Aorta (tissue), 5 donors: Measurements from ENCODE around the gene APOBEC3H. TPM values are rescaled to one million over a fixed set of nuclear protein-coding genes. Genes with fewer than 3 reads are reported as not detected.
A peak's percentile ranks its signal among the peaks of the same experiment; 100 is the strongest.

Experiments used
- ATAC-seq: fragments of 200-7000 bp; cut with Tn5 transposase; one replicate; pipeline ENCODE4 v1.9.1; 2022; ENCODE audit warnings: moderate library complexity; ENCODE audit not compliant: low FRiP score
- DNase-seq, 2 donors: peaks; one replicate each; pipeline ENCODE4 v3.0.0-alpha.2; 2020
- H3K27ac ChIP-seq, 2 donors: one replicate each; pipeline ENCODE4 v1.5.1; 2013; ENCODE audit warnings: low read length in 2 of 2, mild to moderate bottlenecking in 2 of 2, moderate library complexity in 2 of 2, control low read depth in 1 of 2, inconsistent platforms in 1 of 2, low read depth in 1 of 2
- H3K27me3 ChIP-seq, 2 donors: one replicate each; pipeline ENCODE4 v1.6.1; 2013; ENCODE audit warnings: control low read depth in 1 of 2, low read length in 1 of 2, mild to moderate bottlenecking in 1 of 2, moderate library complexity in 1 of 2; ENCODE audit not compliant: insufficient read depth in 2 of 2, control insufficient read depth in 1 of 2
- H3K36me3 ChIP-seq, 2 donors: one replicate each; pipeline ENCODE4 v1.6.1; 2013; ENCODE audit warnings: control low read depth in 1 of 2, low read length in 1 of 2, mild to moderate bottlenecking in 1 of 2; ENCODE audit not compliant: insufficient read depth in 2 of 2, control insufficient read depth in 1 of 2
- H3K4me1 ChIP-seq, 2 donors: one replicate each; pipeline ENCODE4 v1.6.1; 2013; ENCODE audit warnings: low read length in 2 of 2, control low read depth in 1 of 2, mild to moderate bottlenecking in 1 of 2, moderate library complexity in 1 of 2; ENCODE audit not compliant: insufficient read depth in 2 of 2, control insufficient read depth in 1 of 2
- H3K4me3 ChIP-seq, 2 donors: one replicate each; pipeline ENCODE4 v1.5.1; 2013; ENCODE audit warnings: low read length in 2 of 2, control low read depth in 1 of 2, mild to moderate bottlenecking in 1 of 2
- H3K9me3 ChIP-seq: one replicate; pipeline ENCODE4 v1.6.1; 2013; ENCODE audit warnings: mild to moderate bottlenecking, low read length; ENCODE audit not compliant: control insufficient read depth
- WGBS, 2 donors: extraction: QIAGEN DNeasy Blood & Tissue Kit; methylation state at CpG; one replicate each; pipeline ENCODE4 v1.1.7; 2013; 5-methylcytosine and 5-hydroxymethylcytosine counted together
- intact Hi-C, 2 donors: fragments of 100-400 bp; cut with DNase I; formaldehyde crosslinking; loops; one replicate each; pipeline versions ENCODE4 v1.14.2 to v1.15.0; 2022
- polyA plus RNA-seq, 2 donors: library from polyadenylated mRNA; stranded (reverse); fragments of 200-250 nt; gene quantifications; one replicate each; pipeline ENCODE4 v1.2.3, GENCODE V29; 2013
- total RNA-seq, 2 donors: library from RNA; stranded (reverse); fragmentation: NEBNext Ultra II Directional; extraction: Animal tissue kit (Norgen Biotek cat#: 25700); gene quantifications; one replicate each; pipeline ENCODE4 v1.2.1, GENCODE V29; 2021
- donor health status: healthy with polysubstance abuse.
- donor health status: Bipolar disorder and iron deficiency.
- donor health status: DM: no; HTN: no; CAD: no.
- donor health status: DM: no; HTN: no; CAD: no.
- donor health status: DM: yes; HTN: yes; CAD: no.

The APOBEC3H gene
- total and polyA plus RNA-seq, 4 donors: not detected

DNA sequence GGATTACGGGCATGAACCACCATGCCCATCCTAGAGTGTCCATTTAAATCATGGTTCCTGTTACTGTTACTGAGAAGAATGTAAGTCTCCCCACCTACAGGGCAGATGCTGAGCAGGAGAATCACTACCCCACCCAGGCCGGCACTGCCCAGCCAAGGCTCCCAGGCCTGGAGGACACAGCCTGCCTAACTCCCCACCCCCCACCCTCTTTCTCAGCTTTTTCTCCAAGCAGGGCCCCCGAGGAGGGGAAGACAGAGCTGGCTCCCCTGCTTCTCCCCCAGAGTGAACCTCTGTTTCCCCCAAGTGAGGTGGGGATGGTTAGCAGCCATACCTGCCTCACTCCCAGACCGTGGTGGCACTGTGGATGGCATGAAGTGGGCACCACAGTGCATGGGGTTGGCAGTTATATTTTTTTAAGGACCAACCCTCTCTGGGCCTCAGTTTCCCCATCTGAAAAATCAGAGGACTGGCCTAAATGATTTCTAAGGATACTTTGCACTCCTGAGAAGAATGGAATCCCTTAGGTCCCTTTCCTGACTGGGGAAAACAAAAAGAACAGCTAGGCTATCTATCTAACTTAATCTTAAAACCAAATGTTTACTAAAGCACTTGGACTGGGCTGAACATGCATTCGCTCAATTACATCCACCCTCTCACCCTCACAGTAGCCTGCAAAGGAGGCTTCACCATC is 50.4 kb downstream of the APOBEC3H start:
- Histone ChIP-seq H3K4me3 (no peak overlapping the region), H3K9me3 (no peaks in the 10 kb centered on the region), H3K27me3 (no peaks in the 10 kb centered on the region), H3K27ac (peak overlapping the region in 1 of 2 donors; percentile 2), H3K36me3 (no peaks in the 10 kb centered on the region), H3K4me1 (no peaks in the 10 kb centered on the region)
- intact Hi-C loops: no loop called here
- 74 to 81% methylated on average over 5 of the region's 5 CpGs for WGBS, 2 donors
- DNase-seq (peak in 1 of 2 donors; percentile 46), ATAC-seq (no peak)

DNA sequence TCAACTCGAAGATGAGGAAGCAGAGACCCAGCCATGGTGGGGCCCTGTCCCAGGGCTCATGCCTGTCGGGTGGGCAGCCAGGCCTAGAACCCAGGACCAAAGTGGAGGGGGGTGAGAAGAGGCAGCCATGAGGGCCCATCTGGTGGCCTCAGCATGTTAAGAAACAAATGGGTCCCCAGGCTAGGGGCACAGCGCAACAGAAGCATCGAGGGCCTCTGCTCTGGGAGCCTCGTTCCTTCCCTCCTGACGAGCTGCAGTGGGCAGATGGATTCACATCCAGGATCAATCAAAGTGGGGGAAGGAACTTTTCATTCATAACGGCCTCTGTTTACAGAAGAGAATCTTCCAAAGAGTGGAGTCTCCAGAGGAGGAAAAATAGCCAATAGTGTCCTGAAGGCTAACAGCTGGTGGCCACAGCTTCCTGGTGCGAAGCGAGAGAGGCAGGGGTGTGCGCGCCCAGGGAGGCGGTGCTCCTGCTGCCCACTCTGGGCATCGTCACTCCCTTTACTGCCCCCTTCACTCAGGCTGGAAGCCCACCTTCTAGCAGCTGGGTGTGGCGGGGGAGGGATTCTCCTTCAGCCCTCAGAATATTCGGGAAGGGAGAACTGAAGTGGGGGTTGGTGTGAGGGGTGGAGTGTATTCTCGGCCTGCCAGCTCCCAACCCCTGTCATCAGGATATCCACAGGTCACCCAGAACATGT is 51.1 kb downstream of the APOBEC3H start:
- no peaks in the 10 kb centered on the region for H3K9me3 ChIP-seq
- no peaks in the 10 kb centered on the region for H3K27me3 ChIP-seq
- no peaks in the 10 kb centered on the region for H3K36me3 ChIP-seq
- H3K4me3 ChIP-seq: no peak overlapping the region
- WGBS, 2 donors: 75 to 79% methylated on average over 16 of the region's 16 CpGs
- no peaks in the 10 kb centered on the region for H3K4me1 ChIP-seq
- intact Hi-C loops: no loop called here
- DNase-seq (peak in 1 of 2 donors; percentile 67), ATAC-seq (no peak)
- H3K27ac ChIP-seq: peak overlapping the region in 1 of 2 donors; percentile 65

DNA sequence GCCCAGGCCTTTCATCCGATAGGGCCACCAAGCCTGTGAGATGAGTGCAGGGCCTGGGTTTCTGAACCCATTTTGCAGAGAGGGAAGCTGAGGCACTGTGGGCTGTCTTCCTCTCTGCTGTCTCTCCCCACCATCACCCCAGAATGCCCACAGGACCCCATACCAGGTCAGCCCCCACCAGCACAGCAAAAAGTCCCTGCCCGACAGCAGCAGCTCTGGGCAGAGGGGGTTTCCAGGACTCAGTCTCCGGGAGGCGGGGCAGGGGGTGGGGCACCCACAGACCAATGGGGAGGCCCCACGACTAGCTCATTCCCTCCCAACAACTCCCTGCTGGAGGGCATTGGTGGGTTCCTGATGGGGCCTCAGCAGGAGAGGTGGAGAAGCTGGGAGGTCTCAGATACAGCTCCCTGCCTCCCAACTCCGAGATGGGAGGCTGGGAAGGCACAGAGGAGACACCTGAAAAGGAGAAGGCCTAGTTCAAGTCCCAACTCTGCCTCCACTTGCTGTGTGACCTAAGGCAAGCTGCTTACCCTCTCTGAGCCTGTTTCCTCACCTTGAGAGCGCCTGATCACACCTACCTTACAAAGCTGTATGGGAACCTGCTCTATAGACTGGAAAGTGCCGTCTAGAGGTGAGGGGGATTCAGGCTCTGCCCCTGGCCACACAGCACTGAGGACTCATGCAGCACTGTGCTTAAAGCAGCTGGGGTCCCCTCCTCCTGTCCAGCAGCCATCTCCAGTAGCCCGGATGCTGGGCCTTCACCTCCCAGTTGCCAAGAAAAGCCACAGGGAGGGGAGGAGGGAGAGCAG is 51.9 kb downstream of the APOBEC3H start:
- no peaks in the 10 kb centered on the region for H3K27me3 ChIP-seq
- no peak overlapping the region for H3K4me3 ChIP-seq
- H3K36me3 ChIP-seq: no peaks in the 10 kb centered on the region
- intact Hi-C loops: no loop called here
- H3K27ac ChIP-seq: peak overlapping the region in 1 of 2 donors; percentile 66
- DNase-seq: peak; percentile 73 to 89
- no peak for ATAC-seq
- no peaks in the 10 kb centered on the region for H3K9me3 ChIP-seq
- no peaks in the 10 kb centered on the region for H3K4me1 ChIP-seq
- 58 to 60% methylated on average over 9 of the region's 9 CpGs for WGBS, 2 donors

DNA sequence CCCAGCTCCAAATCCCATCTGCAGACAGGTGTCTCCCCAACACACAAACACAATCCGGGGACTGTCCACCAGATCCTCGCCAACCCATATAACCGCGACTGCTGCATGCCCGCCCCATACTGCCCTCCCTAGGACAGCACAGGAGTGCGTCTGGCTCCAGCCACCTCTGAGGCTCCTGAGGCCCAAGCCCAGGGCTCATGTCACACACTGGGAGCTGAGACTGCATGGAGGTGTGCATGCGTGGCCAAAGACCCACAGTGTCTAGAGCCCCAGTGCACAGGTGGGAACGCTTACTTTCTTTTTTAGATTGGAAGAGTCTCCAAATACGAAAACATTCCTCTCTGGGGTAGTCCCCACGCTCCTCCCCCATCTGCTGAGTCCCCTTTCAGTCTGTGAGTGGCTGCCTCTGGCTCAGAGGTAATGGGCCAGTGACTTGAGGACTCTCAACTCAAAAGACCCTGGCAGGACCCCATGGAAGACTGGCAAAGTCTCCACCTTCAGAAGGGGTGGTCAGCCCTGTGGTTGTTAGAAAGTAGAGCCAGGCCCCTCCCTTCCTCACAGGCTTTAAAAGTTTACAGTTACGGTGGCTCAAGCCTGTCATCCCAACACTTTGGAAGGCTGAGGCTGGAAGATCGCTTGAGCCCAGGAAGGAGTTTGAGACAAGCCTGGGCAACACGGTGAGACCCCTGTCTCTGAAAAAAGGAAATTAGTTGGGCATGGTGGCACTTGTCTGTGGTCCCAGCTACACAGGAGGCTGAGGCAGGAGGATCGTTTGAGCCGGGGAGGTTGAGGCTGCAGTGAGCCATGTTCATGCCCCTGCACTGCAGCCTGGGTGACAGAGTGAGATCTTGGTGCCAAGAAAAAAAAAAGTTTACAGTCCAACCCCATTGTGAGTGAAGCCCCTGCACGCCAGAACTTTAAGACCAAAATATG is 53.1 kb downstream of the APOBEC3H start:
- H3K9me3 ChIP-seq: no peaks in the 10 kb centered on the region
- no peak overlapping the region for H3K27ac ChIP-seq
- H3K4me1 ChIP-seq: no peaks in the 10 kb centered on the region
- intact Hi-C loops: loop anchor here (5.0 kb wide), 2 partner anchors 162 to 268 kb away; no protein-coding TSS in a partner anchor
- WGBS, 2 donors: 63 to 69% methylated on average over 16 of the region's 16 CpGs
- no peak overlapping the region for H3K4me3 ChIP-seq
- H3K36me3 ChIP-seq: no peaks in the 10 kb centered on the region
- DNase-seq (peak in 1 of 2 donors; percentile 55), ATAC-seq (no peak)
- no peaks in the 10 kb centered on the region for H3K27me3 ChIP-seq

DNA sequence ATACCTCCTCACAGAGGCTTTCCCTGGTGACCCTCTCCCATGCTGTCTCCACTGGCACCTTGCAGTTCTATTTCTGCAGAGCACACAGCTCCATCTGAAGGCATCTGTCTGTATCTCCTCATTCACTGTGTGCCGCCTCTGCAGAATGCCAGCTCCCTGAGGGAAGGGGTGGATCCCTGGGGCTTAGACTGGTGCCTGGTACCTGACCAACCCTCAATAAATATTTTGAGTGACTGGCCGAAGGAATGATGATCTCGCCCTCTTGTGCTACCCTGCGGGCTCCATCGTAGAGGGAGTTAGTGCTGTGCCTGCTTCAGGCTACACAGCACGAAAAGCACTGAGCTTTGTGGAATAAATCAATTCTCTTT is 53.8 kb downstream of the APOBEC3H start:
- Histone ChIP-seq H3K36me3 (no peaks in the 10 kb centered on the region), H3K9me3 (no peaks in the 10 kb centered on the region), H3K4me3 (no peak overlapping the region), H3K27me3 (no peaks in the 10 kb centered on the region), H3K4me1 (no peaks in the 10 kb centered on the region), H3K27ac (peak overlapping the region in 1 of 2 donors; percentile 39)
- WGBS, 2 donors: 18 to 20% methylated on average over 6 of the region's 6 CpGs
- intact Hi-C loops: loop anchor here (5.0 kb wide), 2 partner anchors 161 to 269 kb away; no protein-coding TSS in a partner anchor
- no peak for ATAC-seq
- DNase-seq: peak in 1 of 2 donors; percentile 19

DNA sequence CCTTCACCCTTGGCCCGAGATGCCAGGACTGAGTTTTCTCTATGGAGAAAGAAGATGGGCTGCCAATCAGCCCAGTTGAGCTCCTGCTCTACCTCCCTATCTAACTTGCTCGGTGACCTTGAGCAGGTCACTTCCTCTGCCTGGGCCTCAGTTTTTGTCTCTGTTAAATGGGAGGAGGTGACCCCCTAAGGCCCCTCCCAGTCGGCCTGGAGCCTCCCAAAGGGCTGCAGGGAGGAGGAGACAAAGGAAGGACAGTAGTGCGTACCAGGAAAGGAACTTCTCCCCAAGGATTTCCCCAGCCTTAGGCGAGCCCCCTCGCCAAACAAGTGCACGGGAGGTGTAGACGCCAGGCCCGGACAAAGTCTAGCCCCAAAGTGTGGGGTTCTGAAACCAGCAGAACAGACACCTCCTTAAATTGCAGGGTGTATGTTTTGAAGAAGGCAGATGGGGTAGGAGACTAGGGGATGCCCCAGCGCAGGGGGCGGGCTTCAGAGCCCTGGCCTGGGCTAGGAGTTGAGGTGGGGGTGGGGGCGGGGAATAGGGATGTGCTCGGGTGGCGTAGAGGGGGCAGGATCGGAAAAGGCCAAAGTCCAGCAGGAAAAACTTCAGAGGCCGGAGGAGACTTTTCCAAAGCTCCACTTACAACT is 54.4 kb downstream of the APOBEC3H start:
- peak in 1 of 2 donors; percentile 71 for DNase-seq
- WGBS, 2 donors: 23 to 27% methylated on average over 16 of the region's 16 CpGs
- no peaks in the 10 kb centered on the region for H3K9me3 ChIP-seq
- H3K4me1 ChIP-seq: no peaks in the 10 kb centered on the region
- ATAC-seq: no peak
- intact Hi-C loops: loop anchor here (5.0 kb wide), 2 partner anchors 161 to 269 kb away; no protein-coding TSS in a partner anchor
- H3K27me3 ChIP-seq: no peaks in the 10 kb centered on the region
- H3K27ac ChIP-seq: peak overlapping the region in 1 of 2 donors; percentile 84
- H3K36me3 ChIP-seq: no peaks in the 10 kb centered on the region
- H3K4me3 ChIP-seq: peak overlapping the region; percentile 94 to 98

DNA sequence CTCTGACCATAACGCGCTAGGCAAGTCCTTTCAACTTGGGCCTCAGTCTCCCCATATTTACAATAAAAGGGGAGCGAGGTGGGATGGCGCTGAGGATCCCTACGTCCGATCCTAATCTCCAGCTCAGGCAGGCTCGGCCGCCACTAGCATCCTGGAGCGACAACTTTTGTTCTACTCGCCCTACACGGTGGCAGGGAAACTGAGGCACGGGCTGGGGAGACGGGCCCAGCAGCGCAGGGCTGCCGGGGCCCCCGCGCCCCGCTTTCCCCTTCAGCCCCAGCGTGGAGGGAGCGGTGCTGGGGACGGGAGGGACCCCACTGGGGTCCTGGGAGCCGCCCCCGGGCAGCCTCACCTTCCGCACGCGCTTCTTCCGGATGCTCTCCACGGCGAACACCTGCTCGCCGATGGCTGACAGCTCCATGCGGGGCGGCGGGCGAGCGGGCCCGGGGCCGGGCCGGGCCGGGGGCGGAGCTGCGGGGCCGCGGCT is 55.0 kb downstream of the APOBEC3H start:
- H3K9me3 ChIP-seq: no peaks in the 10 kb centered on the region
- peak overlapping the region; percentile 37 to 84 for H3K27ac ChIP-seq
- no peaks in the 10 kb centered on the region for H3K27me3 ChIP-seq
- 5 to 11% methylated on average over 20 to 44 of the region's 44 CpGs for WGBS, 2 donors
- no peaks in the 10 kb centered on the region for H3K36me3 ChIP-seq
- DNase-seq (no peak), ATAC-seq (no peak)
- intact Hi-C loops: loop anchor here (1.0 to 5.0 kb wide), 3 partner anchors 160 to 270 kb away; partner anchors contain the start of gene RPL3 (in 1 of the 2)
- no peaks in the 10 kb centered on the region for H3K4me1 ChIP-seq
- H3K4me3 ChIP-seq: peak overlapping the region; percentile 94 to 98
